Kidney (tissue), 14 donors: ENCODE measurements around the gene VWA5B1. TPM values are rescaled to one million over a fixed set of nuclear protein-coding genes. Genes with fewer than 3 reads are reported as not detected.
A peak's percentile ranks its signal among the peaks of the same experiment; 100 is the strongest.

Experiments used
- DNase-seq, 5 donors: peaks; one replicate each; pipeline ENCODE4 v3.0.0-alpha.2; 2013 to 2020
- FAIRE-seq: peaks from 2 replicates; lab custom pipeline; 2012; peaks lifted over from hg19 to GRCh38; lab: Jason Lieb, UNC
- H3K27ac ChIP-seq, 2 donors: one replicate each; pipeline ENCODE4 v1.7.0; 2013; ENCODE audit warnings: low read depth in 2 of 2, low read length in 2 of 2, inconsistent platforms in 1 of 2
- H3K27me3 ChIP-seq: one replicate; pipeline ENCODE4 v1.7.1; 2013; ENCODE audit warnings: low read length, inconsistent platforms; ENCODE audit not compliant: control insufficient read depth, insufficient read depth
- H3K36me3 ChIP-seq, 3 donors: one replicate each; pipeline versions ENCODE4 v1.7.0 to v1.7.1; 2013; ENCODE audit warnings: low read length in 3 of 3, control low read depth in 1 of 3, inconsistent platforms in 1 of 3; ENCODE audit not compliant: insufficient read depth in 3 of 3, control insufficient read depth in 2 of 3
- H3K4me1 ChIP-seq, 3 donors: one replicate each; pipeline versions ENCODE4 v1.7.0 to v1.7.1; 2013; ENCODE audit warnings: low read length in 3 of 3, inconsistent platforms in 1 of 3, low read depth in 1 of 3; ENCODE audit not compliant: control insufficient read depth in 2 of 3, insufficient read depth in 2 of 3
- H3K4me3 ChIP-seq, 3 donors: one replicate each; pipeline versions ENCODE4 v1.7.0 to v1.8.1; 2013; ENCODE audit warnings: low read length in 3 of 3, control low read depth in 1 of 3, inconsistent platforms in 1 of 3
- H3K9ac ChIP-seq, 3 donors: one replicate each; pipeline versions ENCODE4 v1.7.0 to v1.7.1; 2013; ENCODE audit warnings: low read length in 3 of 3, control low read depth in 1 of 3, inconsistent platforms in 1 of 3
- H3K9me3 ChIP-seq, 3 donors: one replicate each; pipeline versions ENCODE4 v1.7.0 to v1.7.1; 2013; ENCODE audit warnings: low read length in 3 of 3, control low read depth in 1 of 3, inconsistent platforms in 1 of 3; ENCODE audit not compliant: control insufficient read depth in 2 of 3, insufficient read depth in 1 of 3
- CTCF ChIP-seq: IDR thresholded peaks from 3 replicates; pipeline ENCODE4 v1.5.1; 2012; ENCODE audit warnings: mild to moderate bottlenecking, moderate library complexity, borderline replicate concordance; ENCODE audit not compliant: insufficient read depth; ENCODE audit errors: extremely low read depth
- intact Hi-C: fragments of 100-400 bp; cut with DNase I; formaldehyde crosslinking; loops from one replicate; pipeline ENCODE4 v1.11.1; 2022
- polyA plus RNA-seq: library from polyadenylated mRNA; stranded (reverse); fragments of 350-450 nt; fragmentation: Illumina TruSeq; extraction: RNeasy Lipid Tissue Mini Kit (QIAGEN cat#74804); gene quantifications from one replicate; pipeline ENCODE4 v1.2.3, GENCODE V29; 2014; ENCODE audit warnings: low read depth, low replicate concordance; ENCODE audit not compliant: insufficient read depth
- total RNA-seq: library from RNA; stranded (reverse); fragmentation: NEBNext Ultra II Directional; extraction: Animal tissue kit (Norgen Biotek cat#: 25700); gene quantifications from one replicate; pipeline ENCODE4 v1.2.1, GENCODE V29; 2021
- donor health status: control.
- donor health status: control.
- donor health status: control.
- donor health status: control.
- donor health status: control.
- donor health status: DM: yes; HTN: yes; CAD: no.
- donor health status: Normal renal cell carcinoma (clear cell type).

VWA5B1 gene
- total and polyA plus RNA-seq, 2 donors from 2014 or later, result 0.69 to 1.4 TPM

DNA sequence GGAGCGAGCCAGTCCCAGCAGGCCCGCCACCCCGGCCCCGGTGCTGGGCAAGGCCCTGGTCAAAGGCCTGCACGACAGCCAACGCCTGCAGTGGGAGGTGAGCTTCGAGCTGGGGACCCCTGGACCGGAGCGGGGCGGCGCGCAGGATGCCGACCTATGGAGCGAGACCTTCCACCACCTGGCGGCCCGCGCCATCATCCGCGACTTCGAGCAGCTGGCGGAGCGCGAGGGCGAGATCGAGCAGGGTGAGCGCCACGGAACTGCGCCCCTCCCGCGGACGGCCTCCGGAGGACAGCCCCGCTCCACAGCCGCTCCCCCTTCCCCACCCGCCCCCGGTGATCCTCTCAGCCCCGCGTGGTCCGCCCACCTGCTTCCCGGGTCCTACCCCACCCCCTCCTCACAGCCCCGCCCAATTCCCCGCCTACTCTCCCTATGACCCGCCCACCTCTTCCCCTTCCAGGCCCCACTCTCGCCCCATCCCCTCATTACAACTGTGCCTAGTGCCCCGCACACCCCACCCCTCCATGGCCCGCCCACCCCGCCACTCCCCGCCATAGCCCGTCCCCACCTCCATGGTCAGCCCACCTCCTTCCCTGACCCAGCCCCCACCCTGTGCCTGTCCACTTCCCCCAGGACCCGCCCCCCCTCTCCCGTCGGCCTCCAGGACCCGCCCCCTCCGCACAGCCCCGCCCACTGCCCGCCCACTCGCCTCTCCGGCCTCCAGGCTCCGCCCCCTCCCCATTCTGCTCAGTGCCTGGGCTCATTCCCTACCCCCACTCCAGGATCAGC, 52.7 kb downstream of the VWA5B1 start:
- no peak for TF ChIP-seq CTCF
- FAIRE-seq, result no peak
- Histone ChIP-seq H3K4me1 (peaks cover 0 to 4% (median 0%) of the 10 kb centered on the region in 3 donors), H3K9me3 (no peaks in the 10 kb centered on the region), H3K9ac (no peak overlapping the region), H3K36me3 (no peaks in the 10 kb centered on the region), H3K4me3 (peak overlapping the region in 1 of 3 donors; percentile 12), H3K27ac (no peak overlapping the region), H3K27me3 (no peaks in the 10 kb centered on the region)
- DNase-seq, result peak; percentile 84 to 93 (median 91)
- intact Hi-C loops, result no loop called here

GRCh38 chr1:20343938-20344302, 53.2 kb downstream of the VWA5B1 start:
- intact Hi-C loops, result no loop called here
- Histone ChIP-seq H3K4me3 (no peak overlapping the region), H3K36me3 (no peaks in the 10 kb centered on the region), H3K27me3 (no peaks in the 10 kb centered on the region), H3K9me3 (no peaks in the 10 kb centered on the region), H3K4me1 (peaks cover 0 to 4% (median 0%) of the 10 kb centered on the region in 3 donors), H3K27ac (no peak overlapping the region), H3K9ac (no peak overlapping the region)
- no peak for FAIRE-seq
- no peak for DNase-seq
- TF ChIP-seq CTCF, result no peak

GRCh38 chr1:20344738-20345137, 54.1 kb downstream of the VWA5B1 start:
- no peak overlapping the region for H3K4me3 ChIP-seq
- no peak for TF ChIP-seq CTCF
- H3K4me1 ChIP-seq, result peaks cover 0 to 4% (median 0%) of the 10 kb centered on the region in 3 donors
- no peaks in the 10 kb centered on the region for H3K36me3 ChIP-seq
- no peak overlapping the region for H3K9ac ChIP-seq
- DNase-seq (no peak), FAIRE-seq (no peak)
- intact Hi-C loops, result no loop called here
- H3K27me3 ChIP-seq, result no peaks in the 10 kb centered on the region
- H3K9me3 ChIP-seq, result no peaks in the 10 kb centered on the region
- no peak overlapping the region for H3K27ac ChIP-seq
